BE2C (cell line): ENCODE measurements around the gene AP5Z1.

Experiments
- DNase-seq: peaks from one replicate; pipeline ENCODE4 v3.0.0-alpha.2; 2020
- H3K27me3 ChIP-seq: fragments of 250-450 bp; sonication (Bioruptor Pico); 2 replicates; pipeline ENCODE4 v1.5.1; 2020; ENCODE audit warnings: mild to moderate bottlenecking
- H3K36me3 ChIP-seq: fragments of 250-450 bp; sonication (Bioruptor Pico); 2 replicates; pipeline ENCODE4 v1.5.1; 2020; ENCODE audit warnings: mild to moderate bottlenecking
- H3K4me1 ChIP-seq: fragments of 250-450 bp; sonication (Bioruptor Pico); 2 replicates; pipeline ENCODE4 v1.5.1; 2020
- H3K4me3 ChIP-seq: 2 replicates; pipeline ENCODE4 v1.5.1; 2011; ENCODE audit warnings: low read depth, low read length
- H3K9me3 ChIP-seq: fragments of 250-450 bp; sonication (Bioruptor Pico); 2 replicates; pipeline ENCODE4 v1.5.1; 2020
- TF ChIP-seq, protein P1 (sequence below): IDR thresholded peaks from 2 replicates; pipeline ENCODE4 v1.5.1; 2012; ENCODE audit warnings: mild to moderate bottlenecking, low read depth, low read length

Gene AP5Z1

DNA sequence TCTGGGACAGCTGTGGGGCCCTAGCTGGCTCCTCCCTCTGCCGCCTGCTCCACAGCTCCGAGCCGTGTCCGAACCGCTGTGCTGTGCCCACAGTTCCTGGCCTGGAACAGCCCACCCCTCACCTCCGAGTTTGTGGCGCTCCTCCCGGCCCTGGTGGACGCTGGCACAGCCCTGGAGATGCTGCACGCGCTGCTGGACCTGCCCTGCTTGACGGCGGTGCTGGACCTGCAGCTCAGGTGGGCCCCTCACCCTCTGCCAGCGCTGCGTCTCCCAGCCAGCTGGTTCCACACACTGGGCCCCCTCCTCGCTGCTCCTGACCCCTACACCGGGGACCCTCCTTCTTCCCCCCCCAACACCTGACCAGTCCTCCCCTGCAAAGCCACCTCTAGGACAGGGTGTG, 12.1 kb downstream of the AP5Z1 start:
- TF ChIP-seq, protein P1, sequence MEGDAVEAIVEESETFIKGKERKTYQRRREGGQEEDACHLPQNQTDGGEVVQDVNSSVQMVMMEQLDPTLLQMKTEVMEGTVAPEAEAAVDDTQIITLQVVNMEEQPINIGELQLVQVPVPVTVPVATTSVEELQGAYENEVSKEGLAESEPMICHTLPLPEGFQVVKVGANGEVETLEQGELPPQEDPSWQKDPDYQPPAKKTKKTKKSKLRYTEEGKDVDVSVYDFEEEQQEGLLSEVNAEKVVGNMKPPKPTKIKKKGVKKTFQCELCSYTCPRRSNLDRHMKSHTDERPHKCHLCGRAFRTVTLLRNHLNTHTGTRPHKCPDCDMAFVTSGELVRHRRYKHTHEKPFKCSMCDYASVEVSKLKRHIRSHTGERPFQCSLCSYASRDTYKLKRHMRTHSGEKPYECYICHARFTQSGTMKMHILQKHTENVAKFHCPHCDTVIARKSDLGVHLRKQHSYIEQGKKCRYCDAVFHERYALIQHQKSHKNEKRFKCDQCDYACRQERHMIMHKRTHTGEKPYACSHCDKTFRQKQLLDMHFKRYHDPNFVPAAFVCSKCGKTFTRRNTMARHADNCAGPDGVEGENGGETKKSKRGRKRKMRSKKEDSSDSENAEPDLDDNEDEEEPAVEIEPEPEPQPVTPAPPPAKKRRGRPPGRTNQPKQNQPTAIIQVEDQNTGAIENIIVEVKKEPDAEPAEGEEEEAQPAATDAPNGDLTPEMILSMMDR, result no peak
- Histone ChIP-seq H3K4me3 (no peak overlapping the region), H3K9me3 (no peaks in the 10 kb centered on the region), H3K27me3 (no peaks in the 10 kb centered on the region), H3K36me3 (peaks cover 13% of the 10 kb centered on the region; the same call in 1 of the 2 replicates), H3K4me1 (no peaks in the 10 kb centered on the region)
- DNase-seq, result no peak

DNA sequence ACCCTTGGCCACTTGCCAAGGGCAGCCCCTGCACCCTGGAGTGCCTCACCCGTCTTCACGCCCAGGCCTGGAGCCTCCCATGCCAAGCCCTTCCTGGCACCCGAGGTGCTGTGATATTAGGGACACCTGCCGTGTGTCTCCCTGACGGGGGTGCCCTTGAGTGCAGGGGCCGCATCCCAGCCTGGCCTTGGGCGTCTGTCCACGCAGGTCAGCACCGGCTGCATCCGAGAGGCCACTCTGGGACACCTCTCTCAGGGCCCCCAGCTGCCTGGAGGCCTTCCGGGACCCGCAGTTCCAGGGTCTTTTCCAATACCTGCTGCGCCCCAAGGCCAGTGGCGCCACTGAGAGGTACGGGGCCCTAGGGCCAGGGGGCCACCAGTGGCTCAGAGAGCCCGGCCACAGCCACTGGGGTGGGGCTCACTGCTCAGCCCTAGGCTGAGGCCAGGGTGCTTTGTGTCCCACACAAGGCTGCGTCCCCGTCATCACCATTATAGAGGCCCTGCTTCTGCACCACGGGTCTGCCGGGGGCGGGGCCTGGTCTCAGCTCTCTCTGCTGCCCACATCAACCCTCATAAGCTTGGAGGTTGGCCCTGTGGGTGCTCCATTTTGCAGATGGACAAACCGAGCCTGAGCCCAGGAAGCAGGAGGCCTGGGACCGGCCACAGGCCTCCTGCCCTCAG, 12.7 kb downstream of the AP5Z1 start:
- DNase-seq, result no peak
- no peak overlapping the region for H3K4me3 ChIP-seq
- no peaks in the 10 kb centered on the region for H3K9me3 ChIP-seq
- H3K4me1 ChIP-seq, result no peaks in the 10 kb centered on the region
- peaks cover 11% of the 10 kb centered on the region; the same call in 1 of the 2 replicates for H3K36me3 ChIP-seq
- TF ChIP-seq, protein P1, result no peak
- H3K27me3 ChIP-seq, result no peaks in the 10 kb centered on the region

DNA sequence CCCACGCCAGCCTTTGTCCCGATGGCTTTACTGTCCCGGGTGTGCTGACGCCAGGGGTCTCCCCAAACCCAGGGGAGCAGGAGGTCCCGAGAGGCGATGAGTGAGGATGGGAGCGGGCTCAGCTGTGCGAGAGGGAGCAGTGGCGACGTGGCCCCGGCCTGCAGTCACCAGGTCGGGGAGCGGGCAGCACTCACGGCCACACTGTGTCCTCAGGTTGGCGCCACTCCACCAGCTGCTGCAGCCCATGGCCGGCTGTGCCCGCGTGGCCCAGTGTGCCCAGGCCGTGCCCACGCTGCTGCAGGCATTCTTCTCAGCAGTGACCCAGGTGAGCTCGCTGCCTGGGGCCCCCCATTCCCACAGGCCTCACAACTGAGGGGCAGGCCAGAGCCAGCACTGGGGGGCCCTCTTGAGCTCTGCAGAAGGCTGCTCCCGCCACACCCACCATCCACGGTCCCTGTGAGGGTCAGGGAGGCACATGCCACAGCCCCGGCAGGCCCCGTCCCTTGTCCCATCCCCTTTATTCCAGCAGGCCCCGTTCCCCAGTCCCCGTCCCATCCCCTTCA, 13.3 kb downstream of the AP5Z1 start:
- Histone ChIP-seq H3K4me1 (no peaks in the 10 kb centered on the region), H3K27me3 (no peaks in the 10 kb centered on the region), H3K4me3 (no peak overlapping the region), H3K9me3 (no peaks in the 10 kb centered on the region), H3K36me3 (peaks cover 11% of the 10 kb centered on the region; the same call in 1 of the 2 replicates)
- no peak for DNase-seq
- TF ChIP-seq, protein P1, result no peak

DNA sequence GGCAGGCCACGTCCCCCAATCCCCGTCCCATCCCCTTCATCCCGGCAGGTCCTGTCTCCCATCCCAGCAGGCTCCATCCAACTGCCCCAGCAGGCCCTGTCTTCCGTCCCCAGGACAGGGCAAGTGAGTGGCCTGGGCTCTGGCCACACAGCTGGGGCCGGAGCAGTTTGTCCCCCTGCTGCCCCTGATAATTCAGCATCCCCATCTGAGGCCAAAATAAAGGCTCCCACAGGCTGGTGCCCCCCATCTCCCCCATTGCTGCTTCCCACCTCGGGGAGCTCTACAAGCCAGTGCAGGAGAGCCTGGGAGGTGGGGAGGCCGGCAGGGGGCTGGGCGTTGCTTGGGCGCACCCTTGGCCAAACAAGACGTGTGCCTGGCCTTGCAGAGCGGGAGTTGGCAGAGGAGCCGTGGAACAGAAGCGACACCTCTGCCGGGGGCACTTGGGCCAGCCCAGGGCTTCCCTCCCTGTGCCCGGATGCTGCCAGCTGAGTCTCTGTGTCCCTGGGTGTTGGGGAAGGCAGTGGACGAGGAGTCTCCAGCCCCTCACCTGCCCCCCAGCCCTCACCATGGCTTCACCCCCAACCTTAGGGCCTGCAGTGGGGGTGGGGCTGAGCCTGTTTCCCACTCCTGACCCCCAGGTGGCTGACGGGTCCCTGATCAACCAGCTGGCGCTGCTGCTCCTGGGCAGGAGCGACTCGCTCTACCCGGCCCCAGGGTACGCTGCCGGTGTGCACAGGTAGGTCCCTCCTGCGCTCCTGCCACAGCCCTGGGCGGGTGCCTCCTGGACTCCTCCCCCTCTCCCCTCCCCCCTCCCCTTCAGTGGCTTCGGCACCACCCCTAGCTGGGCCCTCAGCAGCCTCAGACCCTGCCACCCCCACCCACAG, 14.0 kb downstream of the AP5Z1 start:
- no peaks in the 10 kb centered on the region for H3K4me1 ChIP-seq
- DNase-seq, result no peak
- no peaks in the 10 kb centered on the region for H3K27me3 ChIP-seq
- TF ChIP-seq, protein P1, result no peak
- H3K9me3 ChIP-seq, result no peaks in the 10 kb centered on the region
- no peak overlapping the region for H3K4me3 ChIP-seq
- H3K36me3 ChIP-seq, result peaks cover 11% of the 10 kb centered on the region; the same call in 1 of the 2 replicates

DNA sequence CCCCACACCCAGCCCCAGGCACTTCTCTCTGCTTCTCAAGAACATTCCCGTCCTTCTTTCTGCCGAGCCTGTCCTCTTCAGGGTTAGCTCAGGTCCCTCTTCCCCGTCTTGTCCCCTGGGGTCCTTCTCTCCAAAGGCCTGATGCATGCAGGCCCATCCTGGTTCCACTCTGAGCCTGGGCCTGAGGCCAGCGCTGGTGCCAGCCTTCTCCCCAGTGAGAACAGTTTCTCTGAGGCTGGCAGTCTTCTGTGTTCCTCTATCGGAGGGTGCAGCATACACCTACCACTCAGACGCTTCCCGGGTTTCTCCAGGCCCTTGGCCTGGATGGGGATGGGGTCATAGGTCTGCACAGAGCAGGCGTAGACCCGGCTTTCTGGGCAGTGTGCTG, 14.6 kb downstream of the AP5Z1 start:
- DNase-seq, result no peak
- H3K4me3 ChIP-seq, result no peak overlapping the region
- TF ChIP-seq, protein P1, result no peak

More for the DNA sequence above, 14.6 kb downstream of the AP5Z1 start:
- H3K27me3 ChIP-seq, result no peaks in the 10 kb centered on the region
- no peaks in the 10 kb centered on the region for H3K4me1 ChIP-seq
- H3K9me3 ChIP-seq, result no peaks in the 10 kb centered on the region
- H3K36me3 ChIP-seq, result peaks cover 11% of the 10 kb centered on the region; the same call in 1 of the 2 replicates
